ENCODE data around the gene KANSL1.
"Not testable (repeated sequence)": the region's sequence is repeated elsewhere in the genome, so short reads cannot be mapped to it uniquely, and the experiment has no call there.

The KANSL1 gene

GRCh38 chr17:46193151-46193625, at the start of gene KANSL1:
Gene KANSL1, minus strand, starts transcription at chr17:46193429. Its CDS starts 21,286 bp downstream, at chr17:46172143.
- peak; percentile 84 for DNase-seq

- DNase-seq = not testable (repeated sequence)
These were observed 38.1 kb upstream of the KANSL1 start for GRCh38 chr17:46231359-46231758.

GRCh38 chr17:46225274-46225794, 32.1 kb upstream of the KANSL1 start:
- DNase-seq = peak; percentile 71

GRCh38 chr17:46224864-46225263, 31.6 kb upstream of the KANSL1 start:
- not testable (repeated sequence) for DNase-seq

- DNase-seq = not testable (repeated sequence)
These were observed 29.8 kb upstream of the KANSL1 start for GRCh38 chr17:46223041-46223440.

GRCh38 chr17:46216682-46217081, 23.5 kb upstream of the KANSL1 start:
- no peak for DNase-seq

GRCh38 chr17:46212634-46213435, 19.6 kb upstream of the KANSL1 start:
- DNase-seq = peak; percentile 27

- no peak for DNase-seq
These were observed 15.8 kb upstream of the KANSL1 start for GRCh38 chr17:46208997-46209396.

GRCh38 chr17:46205975-46206374, 12.7 kb upstream of the KANSL1 start:
- no peak for DNase-seq

- DNase-seq = no peak
These were observed 9.2 kb upstream of the KANSL1 start for GRCh38 chr17:46202424-46202823.

- no peak for DNase-seq
These were observed 8.3 kb upstream of the KANSL1 start for GRCh38 chr17:46201491-46201890.

GRCh38 chr17:46200197-46200596, 7.0 kb upstream of the KANSL1 start:
- DNase-seq = no peak

GRCh38 chr17:46199379-46199778, 6.2 kb upstream of the KANSL1 start:
- no peak for DNase-seq

GRCh38 chr17:46198233-46198632, 5.0 kb upstream of the KANSL1 start:
- no peak for DNase-seq

- DNase-seq = no peak
These were observed 4.3 kb upstream of the KANSL1 start for GRCh38 chr17:46197530-46197929.

- DNase-seq = no peak
These were observed 2.9 kb upstream of the KANSL1 start for GRCh38 chr17:46195939-46196716.

GRCh38 chr17:46195217-46195855, 2.1 kb upstream of the KANSL1 start:
- no peak for DNase-seq

- DNase-seq = no peak
These were observed 1.4 kb upstream of the KANSL1 start for GRCh38 chr17:46194393-46195216.

GRCh38 chr17:46193626-46194392, 580 bp upstream of the KANSL1 start:
- DNase-seq = peak; percentile 83

- DNase-seq = peak; percentile 37
These were observed 634 bp downstream of the KANSL1 start for GRCh38 chr17:46192439-46193150.

GRCh38 chr17:46192189-46192438, 1.1 kb downstream of the KANSL1 start:
- no peak for DNase-seq

Data from NCI-H2029 (cell line).